Lung (tissue), 12 donors: Measurements from ENCODE around the gene FAM47C. TPM values are rescaled to one million over a fixed set of nuclear protein-coding genes. Genes with fewer than 3 reads are reported as not detected.
A peak's percentile ranks its signal among the peaks of the same experiment; 100 is the strongest.
"Not testable (repeated sequence)": the region's sequence is repeated elsewhere in the genome, so short reads cannot be mapped to it uniquely, and the experiment has no call there.

Source experiments
- ATAC-seq: fragments of 200-7000 bp; cut with Tn5 transposase; one replicate; pipeline ENCODE4 v1.9.1; 2020; ENCODE audit warnings: moderate number of reproducible peaks; ENCODE audit not compliant: insufficient read depth, low FRiP score
- DNase-seq, 3 donors: peaks; one replicate each; pipeline ENCODE4 v3.0.0-alpha.2; 2013 to 2017
- H3K27ac ChIP-seq, 2 donors: one replicate each; pipeline ENCODE4 v1.5.1; 2013; ENCODE audit warnings: mild to moderate bottlenecking in 2 of 2, moderate library complexity in 2 of 2, control low read depth in 1 of 2, inconsistent platforms in 1 of 2, low read depth in 1 of 2, low read length in 1 of 2
- H3K27me3 ChIP-seq, 3 donors: one replicate each; pipeline ENCODE4 v1.5.1; 2013; ENCODE audit warnings: low read length in 2 of 3; ENCODE audit not compliant: control insufficient read depth in 3 of 3, insufficient read depth in 3 of 3
- H3K36me3 ChIP-seq, 4 donors: one replicate each; pipeline ENCODE4 v1.5.1; 2013; ENCODE audit warnings: low read length in 4 of 4, mild to moderate bottlenecking in 1 of 4, moderate library complexity in 1 of 4; ENCODE audit not compliant: control insufficient read depth in 4 of 4, insufficient read depth in 4 of 4
- H3K4me1 ChIP-seq, 5 donors: one replicate each; pipeline ENCODE4 v1.5.1; 2013; ENCODE audit warnings: low read length in 5 of 5, mild to moderate bottlenecking in 2 of 5, moderate library complexity in 1 of 5; ENCODE audit not compliant: control insufficient read depth in 5 of 5, insufficient read depth in 5 of 5
- H3K4me3 ChIP-seq: one replicate; pipeline ENCODE4 v1.5.1; 2013; ENCODE audit warnings: mild to moderate bottlenecking, control low read depth, moderate library complexity
- H3K9ac ChIP-seq, 2 donors: one replicate each; pipeline ENCODE4 v1.5.1; 2013; ENCODE audit warnings: low read length in 2 of 2, control low read depth in 1 of 2; ENCODE audit not compliant: insufficient read depth in 1 of 2
- H3K9me3 ChIP-seq, 4 donors: one replicate each; pipeline ENCODE4 v1.5.1; 2013; ENCODE audit warnings: low read length in 3 of 4, mild to moderate bottlenecking in 1 of 4, moderate library complexity in 1 of 4; ENCODE audit not compliant: control insufficient read depth in 4 of 4, insufficient read depth in 3 of 4
- whole genome bisulfite sequencing, 2 donors: extraction: QIAGEN DNeasy Blood & Tissue Kit; methylation state at CpG; one replicate each; pipeline ENCODE4 v1.1.7; 2013; 5-methylcytosine and 5-hydroxymethylcytosine counted together
- polyA plus RNA-seq, 2 donors: library from polyadenylated mRNA; stranded (reverse); fragments of 200-250 nt; gene quantifications; one replicate each; pipeline ENCODE4 v1.2.1, GENCODE V29; 2013
- total RNA-seq, 2 donors: library from RNA; depleted of rRNA in 1 of 2; stranded (reverse); fragments of >200 nt in 1 of 2; gene quantifications; one replicate each; pipeline ENCODE4 v1.2.1, GENCODE V29; 2014 to 2021
- TF ChIP-seq, protein P1 (sequence below): IDR thresholded peaks from 2 replicates; pipeline ENCODE4 v1.5.1; 2012; ENCODE audit warnings: mild to moderate bottlenecking; ENCODE audit errors: control extremely low read depth, extremely low read depth
- donor health status: control.
- donor health status: control.
- donor health status: Bipolar disorder and iron deficiency.
- donor health status: healthy.
- donor health status: DM: yes; HTN: yes; CAD: no.

The FAM47C gene
- total and polyA plus RNA-seq, 4 donors: 0.02 TPM; not detected in 3

- H3K27me3 ChIP-seq: not testable (repeated sequence)
Observed at GRCh38 chrX:37038814-37039213, 30.6 kb downstream of the FAM47C start.

DNA sequence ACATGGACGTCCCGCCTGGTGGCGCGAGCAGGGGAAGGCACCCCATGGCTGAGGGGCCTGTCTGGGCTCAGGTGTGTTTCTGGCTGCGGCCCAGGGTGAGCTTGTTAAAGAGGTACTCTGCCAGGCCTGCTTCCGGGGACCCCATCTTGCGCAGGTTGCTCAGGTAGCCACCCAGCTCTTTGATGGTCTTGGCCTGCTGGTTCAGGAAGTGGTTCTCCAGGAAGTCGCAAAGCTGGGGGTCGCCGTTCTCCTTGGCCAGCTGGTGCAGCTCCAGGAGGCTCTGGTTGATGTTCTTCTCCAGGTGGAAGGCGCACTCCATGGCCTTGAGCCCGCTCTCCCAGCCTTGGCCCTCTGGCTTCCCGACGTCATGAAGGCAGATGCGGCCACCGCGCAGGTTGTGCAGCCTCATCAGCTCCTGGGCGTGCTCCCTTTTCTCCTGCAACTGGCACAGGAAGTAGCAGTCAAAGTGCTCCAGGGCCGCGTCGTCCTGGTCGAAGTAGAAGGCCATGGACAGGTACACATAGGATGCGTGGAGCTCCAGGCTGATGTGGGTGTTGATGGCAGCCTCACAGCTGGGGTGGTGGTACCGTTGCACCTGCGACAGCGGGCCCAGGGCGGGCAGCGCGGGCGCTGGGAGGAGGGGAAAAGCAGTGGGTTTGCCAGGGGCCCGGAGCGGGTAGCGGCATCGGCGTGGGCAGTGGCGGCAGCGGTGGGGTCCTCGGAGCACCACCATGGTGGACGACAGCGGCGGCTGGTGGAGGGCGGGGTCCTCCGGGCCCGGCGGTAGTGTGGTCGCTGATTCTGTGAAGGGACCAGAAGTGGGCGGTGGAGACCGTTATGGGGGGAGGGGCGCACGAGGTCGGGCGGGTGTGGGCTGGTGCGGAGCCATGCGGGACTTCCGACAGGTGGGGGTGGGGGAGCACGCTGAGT lies 35.1 kb downstream of the FAM47C start:
- not testable (repeated sequence) for H3K4me1 ChIP-seq, DNase-seq, ATAC-seq, H3K4me3 ChIP-seq, H3K9me3 ChIP-seq, H3K36me3 ChIP-seq, H3K27me3 ChIP-seq, H3K27ac ChIP-seq, H3K9ac ChIP-seq
- WGBS, 2 donors: 86 to 97% methylated on average over 40 to 56 of the region's 56 CpGs

More at GRCh38 chrX:37038814-37039213, 30.6 kb downstream of the FAM47C start:
- H3K36me3 ChIP-seq, H3K27ac ChIP-seq, H3K9me3 ChIP-seq, ATAC-seq, H3K4me3 ChIP-seq, H3K9ac ChIP-seq, H3K4me1 ChIP-seq, DNase-seq: not testable (repeated sequence)
- no CpG with 5 or more reads among the region's 1 CpG for WGBS, 2 donors

DNA sequence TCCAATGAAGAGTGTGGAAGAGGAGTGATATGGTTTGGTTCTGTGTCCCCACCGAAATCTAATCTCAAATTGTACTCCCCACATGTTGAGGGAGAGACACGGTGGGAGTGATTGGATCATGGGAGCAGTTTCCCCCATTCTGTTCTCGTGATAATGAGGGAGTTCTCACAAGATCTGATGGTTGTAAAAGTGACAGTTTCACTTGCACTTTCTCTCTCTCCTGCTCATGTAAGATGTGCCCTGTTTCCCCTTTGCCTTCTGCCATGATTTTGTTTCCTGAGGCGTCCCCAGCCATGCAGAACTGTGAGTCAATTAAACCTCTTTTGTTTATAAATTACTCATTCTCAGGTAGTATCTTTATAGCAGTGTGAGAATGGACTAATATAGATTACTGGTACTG lies 39.6 kb downstream of the FAM47C start:
- DNase-seq (no peak), ATAC-seq (no peak)
- WGBS, 2 donors: 55 to 83% methylated on average over 4 of the region's 4 CpGs
- no peaks in the 10 kb centered on the region for H3K4me1 ChIP-seq
- peaks cover 0 to 5% (median 0%) of the 10 kb centered on the region in 4 donors for H3K9me3 ChIP-seq
- no peak overlapping the region for H3K27ac ChIP-seq
- peaks cover 0 to 2% (median 0%) of the 10 kb centered on the region in 3 donors for H3K27me3 ChIP-seq
- H3K4me3 ChIP-seq: no peak overlapping the region
- H3K36me3 ChIP-seq: no peaks in the 10 kb centered on the region
- H3K9ac ChIP-seq: no peak overlapping the region
- TF ChIP-seq, protein P1, sequence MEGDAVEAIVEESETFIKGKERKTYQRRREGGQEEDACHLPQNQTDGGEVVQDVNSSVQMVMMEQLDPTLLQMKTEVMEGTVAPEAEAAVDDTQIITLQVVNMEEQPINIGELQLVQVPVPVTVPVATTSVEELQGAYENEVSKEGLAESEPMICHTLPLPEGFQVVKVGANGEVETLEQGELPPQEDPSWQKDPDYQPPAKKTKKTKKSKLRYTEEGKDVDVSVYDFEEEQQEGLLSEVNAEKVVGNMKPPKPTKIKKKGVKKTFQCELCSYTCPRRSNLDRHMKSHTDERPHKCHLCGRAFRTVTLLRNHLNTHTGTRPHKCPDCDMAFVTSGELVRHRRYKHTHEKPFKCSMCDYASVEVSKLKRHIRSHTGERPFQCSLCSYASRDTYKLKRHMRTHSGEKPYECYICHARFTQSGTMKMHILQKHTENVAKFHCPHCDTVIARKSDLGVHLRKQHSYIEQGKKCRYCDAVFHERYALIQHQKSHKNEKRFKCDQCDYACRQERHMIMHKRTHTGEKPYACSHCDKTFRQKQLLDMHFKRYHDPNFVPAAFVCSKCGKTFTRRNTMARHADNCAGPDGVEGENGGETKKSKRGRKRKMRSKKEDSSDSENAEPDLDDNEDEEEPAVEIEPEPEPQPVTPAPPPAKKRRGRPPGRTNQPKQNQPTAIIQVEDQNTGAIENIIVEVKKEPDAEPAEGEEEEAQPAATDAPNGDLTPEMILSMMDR: no peak

DNA sequence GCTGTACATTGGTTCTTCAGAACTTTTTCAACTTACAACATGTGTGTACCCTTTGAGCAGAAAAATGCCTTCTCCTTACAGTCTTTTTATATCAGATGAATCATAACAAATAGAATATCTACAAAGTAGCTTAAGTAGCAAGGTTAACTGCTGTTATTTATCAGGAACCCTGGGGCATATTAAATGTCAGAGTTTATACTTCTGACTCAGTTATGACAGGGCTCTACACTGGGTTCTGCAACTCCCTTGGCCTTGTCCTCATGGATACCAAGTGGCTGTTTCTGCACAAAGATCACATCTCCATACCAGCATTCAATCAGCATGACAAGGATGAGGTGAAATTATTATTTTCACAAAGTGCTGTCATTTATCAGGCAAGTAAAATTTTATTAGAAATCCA lies 49.4 kb downstream of the FAM47C start:
- not testable (repeated sequence) for H3K27ac ChIP-seq, H3K4me1 ChIP-seq, DNase-seq, H3K4me3 ChIP-seq, H3K9ac ChIP-seq, H3K27me3 ChIP-seq, H3K9me3 ChIP-seq, ATAC-seq, H3K36me3 ChIP-seq

- H3K36me3 ChIP-seq: no peaks in the 10 kb centered on the region
- H3K9ac ChIP-seq: no peak overlapping the region
- no peak overlapping the region for H3K4me3 ChIP-seq
- peak in 2 of 3 donors; percentile 38 to 60 for DNase-seq
- ATAC-seq: peak; percentile 45
- H3K27me3 ChIP-seq: no peaks in the 10 kb centered on the region
- H3K4me1 ChIP-seq: no peaks in the 10 kb centered on the region
- H3K27ac ChIP-seq: no peak overlapping the region
- no peaks in the 10 kb centered on the region for H3K9me3 ChIP-seq
- TF ChIP-seq, protein P1: peak; percentile 30
- 2 to 3% methylated on average over 3 of the region's 3 CpGs for WGBS, 2 donors
Observed at GRCh38 chrX:37060999-37061398, 52.8 kb downstream of the FAM47C start.
